Ascending aorta (tissue), 2 donors: Measurements from ENCODE around the gene GALNT9. TPM values are rescaled to one million over a fixed set of nuclear protein-coding genes. Genes with fewer than 3 reads are reported as not detected.
"Not testable (repeated sequence)": the region's sequence is repeated elsewhere in the genome, so short reads cannot be mapped to it uniquely, and the experiment has no call there.

Experiments
- DNase-seq, 2 donors: peaks; one replicate each; pipeline ENCODE4 v3.0.0-alpha.2; 2019; ENCODE audit warnings: low spot score in 2 of 2
- H3K27ac ChIP-seq, 2 donors: fragments of 200-600 bp; sonication (generic); one replicate each; pipeline ENCODE4 v1.5.1; 2016 to 2017; ENCODE audit warnings: mild to moderate bottlenecking in 1 of 2
- H3K27me3 ChIP-seq: fragments of 200-600 bp; sonication (generic); one replicate; pipeline ENCODE4 v1.5.1; 2017
- H3K36me3 ChIP-seq, 2 donors: fragments of 200-600 bp; sonication (generic); one replicate each; pipeline ENCODE4 v1.5.1; 2016
- H3K4me1 ChIP-seq, 2 donors: fragments of 200-600 bp; sonication (generic); one replicate each; pipeline ENCODE4 v1.5.1; 2016 to 2017; ENCODE audit warnings: mild to moderate bottlenecking in 1 of 2
- H3K4me3 ChIP-seq, 2 donors: fragments of 200-600 bp; sonication (generic); one replicate each; pipeline ENCODE4 v1.5.1; 2016 to 2017; ENCODE audit warnings: mild to moderate bottlenecking in 1 of 2
- H3K9me3 ChIP-seq, 2 donors: fragments of 200-600 bp; sonication (generic); one replicate each; pipeline ENCODE4 v1.5.1; 2016
- CTCF ChIP-seq, 3 experiments: fragments of 200-600 bp in 2 of 3; fragments of 450-650 bp in 1 of 3; sonication (generic) in 2 of 3; IDR thresholded peaks; one replicate each; pipeline ENCODE4 v1.5.1; 2016 to 2019; ENCODE audit warnings: antibody characterized with exemption in 3 of 3, mild to moderate bottlenecking in 1 of 3, moderate library complexity in 1 of 3
- intact Hi-C: fragments of 100-400 bp; cut with DNase I; formaldehyde crosslinking; loops from one replicate; pipeline ENCODE4 v1.15.1; 2023
- total RNA-seq: library from RNA; depleted of rRNA; stranded (reverse); fragments of >200 nt; gene quantifications from one replicate; pipeline ENCODE4 v1.1.0, GENCODE V29; 2016

Gene GALNT9
- total RNA-seq, 1 donor from 2014 or later, result not detected

GRCh38 chr12:132197581-132198354 lies 131.6 kb downstream of the GALNT9 start:
- Histone ChIP-seq H3K36me3 (no peaks in the 10 kb centered on the region), H3K27ac (no peak overlapping the region)
- intact Hi-C loops, result no loop called here

GRCh38 chr12:132196873-132197390 lies 132.5 kb downstream of the GALNT9 start:
- Histone ChIP-seq H3K9me3 (peaks cover 0 to 7% of the 10 kb centered on the region in 2 donors), H3K27ac (no peak overlapping the region), H3K4me1 (no peaks in the 10 kb centered on the region), H3K36me3 (no peaks in the 10 kb centered on the region), H3K27me3 (no peaks in the 10 kb centered on the region), H3K4me3 (no peak overlapping the region)
- TF ChIP-seq CTCF (IDR thresholded peaks at IDR 0.05), result no peak
- DNase-seq, result no peak
- intact Hi-C loops, result no loop called here

More at GRCh38 chr12:132197581-132198354, 131.6 kb downstream of the GALNT9 start:
- Histone ChIP-seq H3K27me3 (no peaks in the 10 kb centered on the region), H3K4me1 (no peaks in the 10 kb centered on the region), H3K4me3 (no peak overlapping the region), H3K9me3 (peaks cover 0 to 7% of the 10 kb centered on the region in 2 donors)
- TF ChIP-seq CTCF (IDR thresholded peaks at IDR 0.05), result no peak
- DNase-seq, result no peak

GRCh38 chr12:132196038-132196872 lies 133.1 kb downstream of the GALNT9 start:
- intact Hi-C loops, result no loop called here

GRCh38 chr12:132195242-132195641 lies 134.1 kb downstream of the GALNT9 start:
- H3K36me3 ChIP-seq, DNase-seq, H3K27me3 ChIP-seq, intact Hi-C loops, H3K9me3 ChIP-seq, H3K27ac ChIP-seq, H3K4me3 ChIP-seq, H3K4me1 ChIP-seq: not testable (repeated sequence)

More at GRCh38 chr12:132196038-132196872, 133.1 kb downstream of the GALNT9 start:
- no peaks in the 10 kb centered on the region for H3K27me3 ChIP-seq
- H3K4me3 ChIP-seq, result no peak overlapping the region
- no peaks in the 10 kb centered on the region for H3K4me1 ChIP-seq
- no peak for DNase-seq
- TF ChIP-seq CTCF (IDR thresholded peaks at IDR 0.05), result no peak
- H3K9me3 ChIP-seq, result peaks cover 0 to 7% of the 10 kb centered on the region in 2 donors
- H3K36me3 ChIP-seq, result no peaks in the 10 kb centered on the region
- H3K27ac ChIP-seq, result no peak overlapping the region

- H3K36me3 ChIP-seq, result no peaks in the 10 kb centered on the region
- intact Hi-C loops, result loop anchor here (5.0 kb wide), 1 partner anchor 293 kb away; no protein-coding TSS in a partner anchor
- TF ChIP-seq CTCF (IDR thresholded peaks at IDR 0.05), result no peak
- no peak overlapping the region for H3K27ac ChIP-seq
- no peak overlapping the region for H3K4me3 ChIP-seq
- peaks cover 0 to 7% of the 10 kb centered on the region in 2 donors for H3K9me3 ChIP-seq
- H3K4me1 ChIP-seq, result peaks cover 3 to 4% of the 10 kb centered on the region in 2 donors
- no peaks in the 10 kb centered on the region for H3K27me3 ChIP-seq
- DNase-seq, result no peak
Measured at GRCh38 chr12:132194556-132194955, 134.8 kb downstream of the GALNT9 start.
